ENCODE measurements around the gene MYBL2.

The MYBL2 gene

GRCh38 chr20:43721429-43722152 is 54.7 kb downstream of the MYBL2 start:
- Histone ChIP-seq H3K4me1 (no peaks in the 10 kb centered on the region), H2AFZ (no peak overlapping the region), H3K9me3 (ENCODE audit: control insufficient read depth, low read length) (no peaks in the 10 kb centered on the region), H3K9ac (no peak overlapping the region), H3K36me3 (ENCODE audit: control insufficient read depth, insufficient read depth, low read length) (no peaks in the 10 kb centered on the region), H3K27me3 (ENCODE audit: control insufficient read depth, insufficient read depth, low read length) (no peaks in the 10 kb centered on the region), H3K4me3 (ENCODE audit: low read depth, low read length) (no peak overlapping the region), H3K27ac (no peak overlapping the region), H3K4me2 (ENCODE audit: low read length) (no peak overlapping the region), H3K79me2 (no peaks in the 10 kb centered on the region)
- TF ChIP-seq, protein P1, sequence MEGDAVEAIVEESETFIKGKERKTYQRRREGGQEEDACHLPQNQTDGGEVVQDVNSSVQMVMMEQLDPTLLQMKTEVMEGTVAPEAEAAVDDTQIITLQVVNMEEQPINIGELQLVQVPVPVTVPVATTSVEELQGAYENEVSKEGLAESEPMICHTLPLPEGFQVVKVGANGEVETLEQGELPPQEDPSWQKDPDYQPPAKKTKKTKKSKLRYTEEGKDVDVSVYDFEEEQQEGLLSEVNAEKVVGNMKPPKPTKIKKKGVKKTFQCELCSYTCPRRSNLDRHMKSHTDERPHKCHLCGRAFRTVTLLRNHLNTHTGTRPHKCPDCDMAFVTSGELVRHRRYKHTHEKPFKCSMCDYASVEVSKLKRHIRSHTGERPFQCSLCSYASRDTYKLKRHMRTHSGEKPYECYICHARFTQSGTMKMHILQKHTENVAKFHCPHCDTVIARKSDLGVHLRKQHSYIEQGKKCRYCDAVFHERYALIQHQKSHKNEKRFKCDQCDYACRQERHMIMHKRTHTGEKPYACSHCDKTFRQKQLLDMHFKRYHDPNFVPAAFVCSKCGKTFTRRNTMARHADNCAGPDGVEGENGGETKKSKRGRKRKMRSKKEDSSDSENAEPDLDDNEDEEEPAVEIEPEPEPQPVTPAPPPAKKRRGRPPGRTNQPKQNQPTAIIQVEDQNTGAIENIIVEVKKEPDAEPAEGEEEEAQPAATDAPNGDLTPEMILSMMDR (IDR thresholded peaks at IDR 0.05) = no peak

DNA sequence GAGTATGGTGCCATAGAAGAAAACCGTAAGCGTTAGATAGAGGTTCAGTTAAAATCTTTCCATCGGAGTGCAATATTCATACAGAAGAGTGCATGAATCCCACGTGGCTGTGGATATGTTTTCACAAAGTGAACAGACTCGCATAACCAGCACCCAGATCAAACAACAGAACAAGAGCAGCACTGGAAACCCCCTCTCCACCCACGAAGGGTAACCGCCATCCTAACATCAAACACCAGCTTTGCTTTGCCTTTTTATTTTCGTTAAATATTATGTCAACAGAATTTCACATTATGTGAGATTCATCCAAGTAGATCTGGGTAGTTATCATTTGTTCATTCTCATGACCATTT is 55.2 kb downstream of the MYBL2 start:
- Histone ChIP-seq H3K4me2 (ENCODE audit: low read length) (no peak overlapping the region), H2AFZ (no peak overlapping the region), H3K36me3 (ENCODE audit: control insufficient read depth, insufficient read depth, low read length) (no peaks in the 10 kb centered on the region), H3K27ac (no peak overlapping the region), H3K79me2 (no peaks in the 10 kb centered on the region), H3K4me1 (no peaks in the 10 kb centered on the region), H3K9me3 (ENCODE audit: control insufficient read depth, low read length) (no peaks in the 10 kb centered on the region), H3K9ac (no peak overlapping the region), H3K4me3 (ENCODE audit: low read depth, low read length) (no peak overlapping the region), H3K27me3 (ENCODE audit: control insufficient read depth, insufficient read depth, low read length) (no peaks in the 10 kb centered on the region)
- TF ChIP-seq, protein P1 (IDR thresholded peaks at IDR 0.05) = no peak

GRCh38 chr20:43723186-43723585 is 56.3 kb downstream of the MYBL2 start:
- TF ChIP-seq, protein P1 (IDR thresholded peaks at IDR 0.05) = no peak
- H2AFZ ChIP-seq = no peak overlapping the region

DNA sequence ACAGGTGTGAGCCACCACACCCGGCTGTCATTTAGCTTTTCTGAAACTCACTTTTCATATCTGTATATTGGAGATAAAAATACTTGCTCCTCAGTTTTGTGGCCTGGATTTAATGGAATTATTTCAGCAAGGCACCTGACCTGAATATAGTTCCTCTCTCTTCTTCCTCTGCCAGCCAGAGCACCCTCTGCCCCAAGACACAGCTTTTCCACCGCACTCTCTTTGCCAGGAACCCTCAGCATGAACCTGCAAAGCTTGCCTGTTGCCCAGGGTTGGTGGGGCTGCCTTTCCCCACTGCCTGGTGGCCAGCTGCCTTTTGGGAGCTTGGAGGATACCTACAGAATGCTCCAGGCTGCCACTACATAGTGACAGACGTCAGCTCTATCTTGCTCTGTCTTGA is 56.8 kb downstream of the MYBL2 start:
- Histone ChIP-seq H3K27ac (no peak overlapping the region), H3K79me2 (no peaks in the 10 kb centered on the region), H3K4me2 (ENCODE audit: low read length) (no peak overlapping the region), H3K9me3 (ENCODE audit: control insufficient read depth, low read length) (no peaks in the 10 kb centered on the region), H3K9ac (no peak overlapping the region), H3K4me3 (ENCODE audit: low read depth, low read length) (no peak overlapping the region), H3K27me3 (ENCODE audit: control insufficient read depth, insufficient read depth, low read length) (no peaks in the 10 kb centered on the region), H3K4me1 (no peaks in the 10 kb centered on the region), H2AFZ (no peak overlapping the region), H3K36me3 (ENCODE audit: control insufficient read depth, insufficient read depth, low read length) (peaks cover 4% of the 10 kb centered on the region)
- TF ChIP-seq, protein P1 (IDR thresholded peaks at IDR 0.05) = no peak

More at GRCh38 chr20:43723186-43723585, 56.3 kb downstream of the MYBL2 start:
- H3K27ac ChIP-seq = no peak overlapping the region
- H3K79me2 ChIP-seq = no peaks in the 10 kb centered on the region
- H3K9ac ChIP-seq = no peak overlapping the region
- no peak overlapping the region for H3K4me3 ChIP-seq (ENCODE audit: low read depth, low read length)
- no peak overlapping the region for H3K4me2 ChIP-seq (ENCODE audit: low read length)
- H3K27me3 ChIP-seq (ENCODE audit: control insufficient read depth, insufficient read depth, low read length) = no peaks in the 10 kb centered on the region
- no peaks in the 10 kb centered on the region for H3K36me3 ChIP-seq (ENCODE audit: control insufficient read depth, insufficient read depth, low read length)
- no peaks in the 10 kb centered on the region for H3K9me3 ChIP-seq (ENCODE audit: control insufficient read depth, low read length)
- H3K4me1 ChIP-seq = no peaks in the 10 kb centered on the region

GRCh38 chr20:43724383-43724782 is 57.5 kb downstream of the MYBL2 start:
- TF ChIP-seq, protein P1 (IDR thresholded peaks at IDR 0.05) = no peak
- Histone ChIP-seq H3K4me1 (no peaks in the 10 kb centered on the region), H3K36me3 (ENCODE audit: control insufficient read depth, insufficient read depth, low read length) (peaks cover 5% of the 10 kb centered on the region), H3K9ac (no peak overlapping the region), H2AFZ (no peak overlapping the region), H3K9me3 (ENCODE audit: control insufficient read depth, low read length) (no peaks in the 10 kb centered on the region), H3K27me3 (ENCODE audit: control insufficient read depth, insufficient read depth, low read length) (no peaks in the 10 kb centered on the region), H3K79me2 (no peaks in the 10 kb centered on the region), H3K4me3 (ENCODE audit: low read depth, low read length) (no peak overlapping the region), H3K27ac (no peak overlapping the region), H3K4me2 (ENCODE audit: low read length) (no peak overlapping the region)

All from parathyroid adenoma (tissue), 2 donors.